Articular chondrocyte of knee joint (primary cell): ENCODE measurements around the gene CACNA2D4. TPM values are rescaled to one million over a fixed set of nuclear protein-coding genes. Genes with fewer than 3 reads are reported as not detected.

Source experiments
- total RNA-seq: library from RNA; depleted of rRNA; stranded (reverse); fragments of >200 nt; gene quantifications from 2 replicates; pipeline ENCODE4 v1.2.3, GENCODE V29; 2012

Gene CACNA2D4, protein sequence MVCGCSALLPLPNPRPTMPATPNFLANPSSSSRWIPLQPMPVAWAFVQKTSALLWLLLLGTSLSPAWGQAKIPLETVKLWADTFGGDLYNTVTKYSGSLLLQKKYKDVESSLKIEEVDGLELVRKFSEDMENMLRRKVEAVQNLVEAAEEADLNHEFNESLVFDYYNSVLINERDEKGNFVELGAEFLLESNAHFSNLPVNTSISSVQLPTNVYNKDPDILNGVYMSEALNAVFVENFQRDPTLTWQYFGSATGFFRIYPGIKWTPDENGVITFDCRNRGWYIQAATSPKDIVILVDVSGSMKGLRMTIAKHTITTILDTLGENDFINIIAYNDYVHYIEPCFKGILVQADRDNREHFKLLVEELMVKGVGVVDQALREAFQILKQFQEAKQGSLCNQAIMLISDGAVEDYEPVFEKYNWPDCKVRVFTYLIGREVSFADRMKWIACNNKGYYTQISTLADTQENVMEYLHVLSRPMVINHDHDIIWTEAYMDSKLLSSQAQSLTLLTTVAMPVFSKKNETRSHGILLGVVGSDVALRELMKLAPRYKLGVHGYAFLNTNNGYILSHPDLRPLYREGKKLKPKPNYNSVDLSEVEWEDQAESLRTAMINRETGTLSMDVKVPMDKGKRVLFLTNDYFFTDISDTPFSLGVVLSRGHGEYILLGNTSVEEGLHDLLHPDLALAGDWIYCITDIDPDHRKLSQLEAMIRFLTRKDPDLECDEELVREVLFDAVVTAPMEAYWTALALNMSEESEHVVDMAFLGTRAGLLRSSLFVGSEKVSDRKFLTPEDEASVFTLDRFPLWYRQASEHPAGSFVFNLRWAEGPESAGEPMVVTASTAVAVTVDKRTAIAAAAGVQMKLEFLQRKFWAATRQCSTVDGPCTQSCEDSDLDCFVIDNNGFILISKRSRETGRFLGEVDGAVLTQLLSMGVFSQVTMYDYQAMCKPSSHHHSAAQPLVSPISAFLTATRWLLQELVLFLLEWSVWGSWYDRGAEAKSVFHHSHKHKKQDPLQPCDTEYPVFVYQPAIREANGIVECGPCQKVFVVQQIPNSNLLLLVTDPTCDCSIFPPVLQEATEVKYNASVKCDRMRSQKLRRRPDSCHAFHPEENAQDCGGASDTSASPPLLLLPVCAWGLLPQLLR
- 0.78 and 1.2 TPM in 2 replicates for total RNA-seq

DNA sequence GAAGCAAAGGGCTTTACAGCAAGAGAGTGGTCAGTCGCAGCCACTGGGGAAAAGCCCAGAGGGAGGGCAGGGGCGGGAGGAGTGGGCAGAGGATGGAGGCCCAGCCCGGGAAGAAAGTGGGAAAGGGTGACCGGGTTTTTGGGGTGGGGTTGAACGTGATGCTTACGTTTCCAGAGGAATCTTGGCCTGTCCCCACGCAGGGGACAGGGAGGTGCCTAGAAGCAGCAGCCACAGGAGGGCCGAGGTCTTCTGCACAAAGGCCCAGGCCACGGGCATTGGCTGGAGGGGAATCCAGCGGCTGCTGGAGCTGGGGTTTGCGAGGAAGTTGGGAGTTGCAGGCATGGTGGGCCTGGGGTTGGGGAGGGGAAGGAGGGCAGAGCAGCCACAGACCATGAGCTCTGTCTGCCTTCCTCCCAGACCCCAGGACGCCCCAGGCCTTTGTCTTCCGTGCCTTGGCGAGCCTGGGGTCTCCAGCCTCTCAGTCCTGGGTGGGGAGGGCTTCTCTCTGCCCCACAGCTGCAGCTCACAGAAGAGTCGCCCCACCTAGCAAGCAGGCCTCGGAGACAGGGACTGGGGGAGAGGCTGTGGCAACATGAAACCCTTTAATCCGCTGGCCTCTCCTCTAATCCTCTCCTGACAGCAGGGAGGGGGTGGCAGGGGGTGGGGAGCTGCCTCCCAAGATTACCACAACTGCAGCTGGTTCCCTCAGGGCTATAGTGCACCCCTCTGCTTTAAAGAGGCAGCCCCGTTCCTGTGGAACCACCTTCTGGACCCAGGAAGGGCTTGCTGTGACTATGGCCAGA is at the start of gene CACNA2D4:
TSS of gene CACNA2D4 (minus strand) at position 572 of the 803 bp plus-strand sequence. CDS start at position 393, 179 bp downstream.

DNA sequence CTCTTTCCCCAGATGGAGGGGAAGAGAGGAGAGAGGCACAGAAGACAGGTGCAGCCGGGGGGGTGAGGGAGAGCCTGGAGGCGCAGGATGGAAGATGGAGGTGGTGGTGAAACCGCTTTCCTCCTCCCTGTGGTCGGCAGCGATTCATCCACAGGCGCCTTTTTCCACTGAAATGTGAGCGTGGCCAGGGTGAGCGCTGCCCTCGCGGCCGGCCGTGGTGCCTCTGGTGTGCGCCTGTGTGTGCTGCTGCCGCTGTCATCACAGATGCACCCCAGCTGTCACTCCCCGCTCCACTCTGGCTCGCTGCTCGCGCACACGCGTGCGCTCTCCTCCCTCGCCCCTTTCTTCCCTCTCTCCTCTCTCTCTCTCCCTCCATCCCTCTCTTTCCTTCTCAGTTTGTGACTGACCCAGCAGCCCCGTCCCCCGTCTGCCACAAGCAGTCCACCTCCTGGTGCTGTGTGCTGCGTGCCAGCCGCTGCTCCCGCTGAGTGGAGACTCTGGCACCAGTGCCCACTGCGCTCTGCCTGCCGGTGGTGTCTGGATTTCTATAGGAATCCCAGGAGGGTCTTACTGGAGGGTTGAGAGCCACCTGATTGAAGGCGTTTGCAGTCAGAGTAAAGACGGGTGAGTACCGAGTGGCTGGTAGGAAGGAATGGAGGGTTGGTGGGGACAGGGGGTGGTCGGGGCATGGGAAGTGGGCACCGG is 98.1 kb downstream of the CACNA2D4 start, which contains the start of gene LRTM2:
TSS of gene LRTM2 (plus strand) at position 375 of the 705 bp plus-strand sequence. CDS start 7,584 bp downstream, outside the sequence.

Other genes starting within 250 kb of the CACNA2D4 start
- 28.5 and 33.3 TPM in 2 replicates for gene ADIPOR2, start 227.6 kb downstream of the CACNA2D4 start, total RNA-seq
- not detected in 2 replicates for gene LRTM2, start 98.1 kb downstream of the CACNA2D4 start, total RNA-seq
- 22.9 and 23.9 TPM in 2 replicates for gene DCP1B, start 85.8 kb upstream of the CACNA2D4 start, total RNA-seq
- gene CACNA1C, start 134.3 kb upstream of the CACNA2D4 start, total RNA-seq: 19.9 and 29.1 TPM in 2 replicates